PC-3 (cell line): ENCODE results near the gene UBE2R2.
"Not testable (repeated sequence)": the region's sequence is repeated elsewhere in the genome, so short reads cannot be mapped to it uniquely, and the experiment has no call there.

Experiments used
- CTCF ChIP-seq: fragments of 300-600 bp; sonication (generic); conservative IDR thresholded peaks from 2 replicates; pipeline ENCODE4 v1.5.1; 2017; ENCODE audit warnings: antibody characterized with exemption, low read depth, mild to moderate bottlenecking, low read length
- EZH2 ChIP-seq: fragments of 300-600 bp; sonication (generic); IDR thresholded peaks from one replicate; pipeline ENCODE4 v1.6.1; 2017; ENCODE audit warnings: antibody characterized with exemption, mild to moderate bottlenecking, low read length; ENCODE audit not compliant: unreplicated experiment
- EZH2phosphoT487 ChIP-seq: fragments of 300-600 bp; sonication (generic); IDR thresholded peaks from 2 replicates; pipeline ENCODE4 v1.6.1; 2018; ENCODE audit warnings: mild to moderate bottlenecking, antibody characterized with exemption, low read length, borderline replicate concordance

DNA sequence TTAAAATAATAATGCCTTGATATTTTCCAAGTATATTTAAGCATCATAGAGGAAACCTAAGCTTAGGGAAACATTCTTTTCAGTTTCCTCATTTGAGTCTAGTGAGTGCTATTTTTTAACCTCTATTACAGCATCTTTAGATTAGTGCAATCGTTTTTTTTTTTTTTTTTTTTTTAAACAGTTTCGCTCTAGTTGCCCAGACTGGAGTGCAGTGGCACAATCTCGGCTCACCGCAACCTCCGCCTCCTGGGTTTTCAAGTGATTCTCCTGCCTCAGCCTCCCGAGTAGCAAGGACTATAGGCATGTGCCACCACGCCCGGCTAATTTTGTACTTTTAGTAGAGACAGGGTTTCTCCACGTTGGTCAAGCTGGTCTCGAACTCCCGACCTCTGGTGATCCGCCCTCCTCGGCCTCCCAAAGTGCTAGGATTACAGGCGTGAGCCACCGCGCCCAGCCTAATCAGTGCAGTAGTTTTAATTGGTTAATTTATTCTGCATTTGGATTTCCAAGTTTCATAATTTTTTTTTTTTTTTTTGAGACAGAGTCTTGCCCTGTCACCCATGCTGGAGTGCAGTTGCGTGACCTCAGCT lies 12.8 kb downstream of the UBE2R2 start:
- TF ChIP-seq CTCF, EZH2phosphoT487, EZH2: not testable (repeated sequence)
